Measurements from ENCODE around the gene TSPAN17.
"Not testable (repeated sequence)": the region's sequence is repeated elsewhere in the genome, so short reads cannot be mapped to it uniquely, and the experiment has no call there.

Gene TSPAN17

DNA sequence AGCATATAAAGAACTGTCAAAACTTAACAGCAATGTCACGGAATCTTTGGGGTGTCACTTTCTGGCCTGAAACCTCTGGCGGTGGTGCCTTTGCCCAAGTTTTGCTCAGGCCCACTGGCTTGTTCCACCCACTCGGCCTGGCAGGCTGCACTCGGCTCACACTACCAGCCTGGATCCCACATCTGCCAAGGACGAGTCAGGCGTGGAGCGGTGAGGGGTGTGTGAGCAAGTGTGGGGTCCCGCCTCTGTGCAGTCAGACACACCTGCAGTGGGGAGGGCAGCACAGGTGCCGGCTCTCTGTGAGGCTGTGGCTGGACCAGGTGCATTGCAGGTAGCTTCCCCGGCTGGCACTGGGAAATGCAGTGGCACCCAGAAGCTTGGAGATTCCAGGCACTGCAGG lies 40.0 kb downstream of the TSPAN17 start:
- DNase-seq: no peak

GRCh38 chr5:176687881-176688280 lies 40.6 kb downstream of the TSPAN17 start:
- no peak for DNase-seq

GRCh38 chr5:176690911-176691310 lies 43.6 kb downstream of the TSPAN17 start:
- DNase-seq: no peak

- no peak for DNase-seq
Observed at GRCh38 chr5:176691524-176691923, 44.2 kb downstream of the TSPAN17 start.

DNA sequence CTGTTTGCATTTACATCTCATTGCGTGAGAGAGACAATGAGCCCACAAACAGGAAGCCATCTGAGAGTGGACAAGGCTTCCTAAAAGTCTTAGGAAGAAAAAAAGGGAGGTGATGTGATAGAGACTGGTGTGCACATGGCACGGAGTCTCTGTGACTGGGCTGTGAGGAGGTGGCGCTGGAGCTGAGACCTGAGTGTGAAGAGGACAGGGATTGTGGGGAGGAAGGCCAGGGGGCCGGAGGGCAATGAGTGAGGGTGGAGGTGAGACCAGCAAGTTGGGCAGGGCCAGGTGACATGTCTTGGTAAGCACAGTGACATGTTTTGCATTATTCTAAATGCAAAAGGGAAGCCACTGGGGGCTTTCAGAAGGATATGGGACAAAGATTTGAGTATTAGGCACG lies 45.0 kb downstream of the TSPAN17 start:
- DNase-seq: no peak

DNA sequence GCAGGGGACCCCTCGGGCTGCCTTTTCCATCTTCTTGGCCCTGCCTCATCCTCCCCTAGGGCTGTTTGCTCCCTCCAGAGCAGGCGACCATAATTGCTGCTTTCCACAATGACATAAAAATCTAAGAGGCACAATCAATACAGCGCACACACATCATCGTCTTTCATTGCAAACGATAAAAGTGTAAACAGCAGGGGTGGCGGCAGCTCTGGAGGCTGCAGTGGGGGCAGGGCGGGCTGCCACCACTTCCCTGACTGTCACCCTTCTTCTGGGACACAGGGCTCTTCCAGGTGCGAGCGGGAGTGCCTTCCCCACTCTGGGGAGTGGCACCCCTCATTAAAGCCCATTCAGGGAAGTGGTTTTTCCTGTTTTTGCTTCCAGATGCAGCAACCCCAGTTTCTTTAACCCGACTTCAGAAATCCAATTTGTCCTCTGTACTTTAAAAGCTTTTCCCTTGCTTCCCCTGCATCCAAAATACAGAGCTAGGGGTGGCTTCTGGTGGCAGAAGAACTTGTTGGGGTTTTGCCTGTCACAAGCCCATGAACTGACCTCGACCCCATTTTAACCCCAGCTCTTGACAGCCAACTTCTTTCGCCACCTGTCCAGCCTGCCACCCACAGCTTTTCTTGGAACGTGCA lies 45.7 kb downstream of the TSPAN17 start:
- no peak for DNase-seq

GRCh38 chr5:176693477-176693851 lies 46.2 kb downstream of the TSPAN17 start:
- no peak for DNase-seq

DNA sequence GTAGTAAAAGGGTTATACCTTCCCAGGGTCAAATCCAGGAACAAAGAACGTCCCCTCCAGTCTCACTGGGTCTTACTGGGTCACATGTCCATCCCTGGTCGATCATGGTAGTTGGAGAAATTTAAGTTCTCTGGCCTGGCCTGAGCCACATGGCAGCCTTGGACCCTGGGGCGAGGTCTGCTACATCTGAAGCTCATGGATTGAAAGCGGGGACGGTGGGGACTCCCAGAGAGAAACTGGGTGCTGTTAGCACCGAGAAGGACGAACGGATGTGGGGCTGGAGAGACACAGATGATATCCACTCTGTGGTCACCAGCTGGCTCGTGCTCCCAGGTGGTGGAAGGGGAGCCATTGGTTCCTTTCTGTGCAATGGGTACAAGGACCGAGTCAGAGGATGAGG lies 46.9 kb downstream of the TSPAN17 start:
- no peak for DNase-seq

- no peak for DNase-seq
Observed at GRCh38 chr5:176694631-176695030, 47.3 kb downstream of the TSPAN17 start.

DNA sequence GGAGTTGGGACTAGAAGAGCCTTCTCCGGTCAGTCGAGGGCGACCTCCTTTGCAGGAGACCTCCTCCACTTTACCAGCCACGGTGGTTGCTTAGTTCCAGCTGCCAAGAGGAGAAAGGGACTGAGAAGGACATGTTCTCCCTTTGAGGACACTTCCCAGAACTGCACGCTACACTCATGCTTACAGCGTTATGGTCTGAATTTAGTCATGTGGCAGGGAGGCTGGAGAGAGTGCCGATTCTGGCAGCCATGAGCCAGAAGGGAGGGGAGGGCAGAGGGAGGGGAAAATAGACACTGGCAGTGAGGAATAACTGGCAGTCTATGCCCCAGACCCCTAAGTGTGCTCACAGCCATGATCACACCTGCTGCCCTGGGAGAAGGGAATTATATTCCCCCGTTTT lies 47.8 kb downstream of the TSPAN17 start:
- DNase-seq: no peak

- no peak for DNase-seq
Observed at GRCh38 chr5:176697267-176697933, 50.1 kb downstream of the TSPAN17 start.

GRCh38 chr5:176697934-176698538 lies 50.8 kb downstream of the TSPAN17 start:
- no peak for DNase-seq

GRCh38 chr5:176699446-176699845 lies 52.2 kb downstream of the TSPAN17 start:
- DNase-seq: not testable (repeated sequence)

- no peak for DNase-seq
Observed at GRCh38 chr5:176700239-176700847, 53.1 kb downstream of the TSPAN17 start.

DNA sequence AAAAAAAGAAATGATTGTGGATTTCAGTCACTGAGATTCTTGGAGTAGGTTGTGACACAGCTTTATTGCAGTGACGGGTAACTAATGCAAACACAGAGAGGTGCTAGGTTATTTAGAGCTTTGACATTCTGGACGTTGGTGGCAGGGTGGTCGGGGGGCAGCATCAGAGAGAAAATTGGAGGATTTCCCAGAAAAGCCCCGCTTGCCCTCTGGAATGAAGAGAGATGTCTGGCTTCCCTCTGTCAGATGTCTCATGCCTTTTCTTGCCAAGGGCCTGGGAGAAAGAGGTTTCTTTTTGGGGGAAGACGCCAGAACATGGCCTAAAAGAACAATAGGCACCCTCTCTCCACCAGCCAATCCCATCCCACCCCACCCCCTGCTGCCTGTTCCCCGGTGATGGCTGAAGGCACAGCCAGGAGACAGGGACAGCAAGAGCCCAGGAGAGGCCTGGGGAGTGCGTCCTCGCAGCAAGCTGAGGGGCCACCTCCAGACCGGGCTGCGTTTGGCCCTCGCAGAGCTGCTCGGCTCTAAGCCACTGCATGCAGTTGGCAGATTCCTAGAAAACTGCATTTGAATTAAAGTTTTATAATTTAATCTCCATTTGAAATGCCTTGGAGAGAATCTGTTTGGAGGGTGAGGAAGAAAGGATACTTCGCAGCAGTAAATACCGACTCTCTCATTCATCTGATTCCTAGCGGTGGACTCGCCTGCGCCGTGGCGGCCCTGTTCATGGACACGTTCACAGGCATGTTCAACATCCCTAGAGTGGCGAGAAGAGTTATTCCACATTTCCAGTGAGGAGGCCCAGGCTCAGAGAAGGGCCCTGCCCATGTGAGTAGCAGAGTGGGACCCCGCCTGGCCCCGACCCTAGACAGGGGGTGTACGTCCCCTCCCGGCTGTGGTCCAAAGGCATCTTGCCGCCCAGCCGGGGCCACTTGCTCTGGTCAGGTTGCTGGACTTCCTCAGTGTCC lies 55.7 kb downstream of the TSPAN17 start:
- no peak for DNase-seq

DNA sequence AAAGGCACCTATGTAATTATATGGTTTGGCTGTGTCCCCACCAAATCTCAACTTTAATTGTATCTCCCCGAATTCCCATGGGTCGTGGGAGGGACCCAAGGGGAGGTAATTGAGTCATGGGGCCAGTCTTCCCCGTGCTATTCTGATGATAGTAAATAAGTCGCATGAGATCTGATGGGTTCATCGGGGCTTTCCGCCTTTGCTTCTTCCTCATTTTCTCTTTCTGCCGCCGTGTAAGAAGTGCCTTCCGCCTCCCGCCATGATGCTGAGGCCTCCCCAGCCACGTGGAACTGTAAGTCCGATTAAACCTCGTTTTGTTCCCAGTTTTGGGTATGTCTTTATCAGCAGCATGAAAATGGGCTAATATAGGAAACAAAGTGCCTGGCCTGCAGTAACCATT lies 56.6 kb downstream of the TSPAN17 start:
- no peak for DNase-seq

- DNase-seq: no peak
Observed at GRCh38 chr5:176704355-176704754, 57.1 kb downstream of the TSPAN17 start.

GRCh38 chr5:176704817-176705216 lies 57.5 kb downstream of the TSPAN17 start:
- no peak for DNase-seq
